MM.1S (cell line): Measurements from ENCODE around the gene GASK1A.

Experiments used
- EZH2 ChIP-seq: fragments of 300-600 bp; sonication (generic); optimal IDR thresholded peaks from 2 replicates; pipeline ENCODE3; 2017; ENCODE audit warnings: low read depth, mild to moderate bottlenecking, antibody characterized with exemption, low read length, mixed read lengths
- TF ChIP-seq, protein P1 (sequence below): fragments of 300-600 bp; sonication (generic); IDR thresholded peaks from 2 replicates; pipeline ENCODE4 v1.5.1; 2016; ENCODE audit warnings: antibody characterized with exemption, low read length, mixed read lengths

- TF ChIP-seq, protein P1, sequence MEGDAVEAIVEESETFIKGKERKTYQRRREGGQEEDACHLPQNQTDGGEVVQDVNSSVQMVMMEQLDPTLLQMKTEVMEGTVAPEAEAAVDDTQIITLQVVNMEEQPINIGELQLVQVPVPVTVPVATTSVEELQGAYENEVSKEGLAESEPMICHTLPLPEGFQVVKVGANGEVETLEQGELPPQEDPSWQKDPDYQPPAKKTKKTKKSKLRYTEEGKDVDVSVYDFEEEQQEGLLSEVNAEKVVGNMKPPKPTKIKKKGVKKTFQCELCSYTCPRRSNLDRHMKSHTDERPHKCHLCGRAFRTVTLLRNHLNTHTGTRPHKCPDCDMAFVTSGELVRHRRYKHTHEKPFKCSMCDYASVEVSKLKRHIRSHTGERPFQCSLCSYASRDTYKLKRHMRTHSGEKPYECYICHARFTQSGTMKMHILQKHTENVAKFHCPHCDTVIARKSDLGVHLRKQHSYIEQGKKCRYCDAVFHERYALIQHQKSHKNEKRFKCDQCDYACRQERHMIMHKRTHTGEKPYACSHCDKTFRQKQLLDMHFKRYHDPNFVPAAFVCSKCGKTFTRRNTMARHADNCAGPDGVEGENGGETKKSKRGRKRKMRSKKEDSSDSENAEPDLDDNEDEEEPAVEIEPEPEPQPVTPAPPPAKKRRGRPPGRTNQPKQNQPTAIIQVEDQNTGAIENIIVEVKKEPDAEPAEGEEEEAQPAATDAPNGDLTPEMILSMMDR, result no peak
- no peak for TF ChIP-seq EZH2
These were observed 40.1 kb downstream of the GASK1A start for GRCh38 chr3:43019006-43019809.
